Upper lobe of left lung (tissue), 4 donors: ENCODE results near the gene IL1RAPL2.

ENCODE experiments used
- CTCF ChIP-seq, 6 experiments: fragments of 450-650 bp in 4 of 6; fragments of 200-600 bp in 2 of 6; sonication (generic) in 2 of 6; IDR thresholded peaks; one replicate each; pipeline ENCODE4 v1.5.1; 2016 to 2019; ENCODE audit warnings: antibody characterized with exemption in 6 of 6
- EP300 ChIP-seq, 4 donors: sonication (generic); formaldehyde crosslinking; IDR thresholded peaks; one replicate each; pipeline ENCODE4 v1.5.1; 2017; ENCODE audit warnings: antibody characterized with exemption in 4 of 4, control low read depth in 2 of 4
- POLR2A ChIP-seq, 4 donors: fragments of 450-650 bp; IDR thresholded peaks; one replicate each; pipeline ENCODE4 v1.5.1; 2016 to 2017; ENCODE audit warnings: antibody characterized with exemption in 4 of 4, mild to moderate bottlenecking in 2 of 4
- POLR2AphosphoS5 ChIP-seq, 2 donors: sonication (generic); formaldehyde crosslinking; IDR thresholded peaks; one replicate each; pipeline ENCODE4 v1.5.1; 2017; ENCODE audit warnings: antibody characterized with exemption in 2 of 2

GRCh38 chrX:105267167-105267566 lies 701.2 kb downstream of the IL1RAPL2 start:
- TF ChIP-seq CTCF (IDR thresholded peaks at IDR 0.05), result no peak
- no peak for TF ChIP-seq POLR2A (IDR thresholded peaks at IDR 0.05)
- TF ChIP-seq EP300 (IDR thresholded peaks at IDR 0.05), result no peak
- no peak for TF ChIP-seq POLR2AphosphoS5 (IDR thresholded peaks at IDR 0.05)
